DMS114 treated with DMSO at 0.1 percent for 48 hours (cell line): ENCODE results near the gene PUS7L.
"Not testable (repeated sequence)": the region's sequence is repeated elsewhere in the genome, so short reads cannot be mapped to it uniquely, and the experiment has no call there.

Source experiments
- DNase-seq: peaks from one replicate; lab custom pipeline; 2025; ENCODE audit not compliant: unreplicated experiment; lab: John Stamatoyannopoulos, UW

Gene PUS7L

GRCh38 chr12:43758728-43759563 lies at the start of gene PUS7L, which contains the start of gene IRAK4:
Gene PUS7L, minus strand, starts transcription at chr12:43758790. Its CDS starts 3,545 bp downstream, at chr12:43755245.
Gene IRAK4, plus strand, starts transcription at chr12:43758951. Its CDS starts 9,161 bp downstream, at chr12:43768112.
- DNase-seq: peak; percentile 96

GRCh38 chr12:43807386-43807785 lies 48.8 kb upstream of the PUS7L start:
- DNase-seq: no peak

- DNase-seq: no peak
Observed at GRCh38 chr12:43806737-43807072, 48.1 kb upstream of the PUS7L start.

- DNase-seq: peak; percentile 78
Observed at GRCh38 chr12:43805860-43806736, 47.5 kb upstream of the PUS7L start, which contains the start of gene TWF1. Gene TWF1, minus strand, starts transcription at chr12:43806317. Its CDS starts 72 bp downstream, at chr12:43806245.

GRCh38 chr12:43805149-43805859 lies 46.7 kb upstream of the PUS7L start:
- DNase-seq: peak; percentile 34

- DNase-seq: no peak
Observed at GRCh38 chr12:43797561-43798217, 39.1 kb upstream of the PUS7L start.

- DNase-seq: no peak
Observed at GRCh38 chr12:43795716-43796280, 37.2 kb upstream of the PUS7L start.

GRCh38 chr12:43789941-43790340 lies 31.4 kb upstream of the PUS7L start:
- no peak for DNase-seq

- no peak for DNase-seq
Observed at GRCh38 chr12:43786899-43787693, 28.5 kb upstream of the PUS7L start.

GRCh38 chr12:43776498-43776897 lies 17.9 kb upstream of the PUS7L start:
- DNase-seq: peak; percentile 57

- no peak for DNase-seq
Observed at GRCh38 chr12:43766291-43766690, 7.7 kb upstream of the PUS7L start.

GRCh38 chr12:43764528-43764927 lies 5.9 kb upstream of the PUS7L start:
- DNase-seq: no peak

- no peak for DNase-seq
Observed at GRCh38 chr12:43763769-43764168, 5.2 kb upstream of the PUS7L start.

GRCh38 chr12:43762596-43762995 lies 4.0 kb upstream of the PUS7L start:
- DNase-seq: no peak

- no peak for DNase-seq
Observed at GRCh38 chr12:43761500-43761899, 2.9 kb upstream of the PUS7L start.

- DNase-seq: no peak
Observed at GRCh38 chr12:43760396-43760795, 1.8 kb upstream of the PUS7L start.

GRCh38 chr12:43758247-43758727 lies 303 bp downstream of the PUS7L start:
- no peak for DNase-seq

- no peak for DNase-seq
Observed at GRCh38 chr12:43754015-43754414, 4.6 kb downstream of the PUS7L start.

- not testable (repeated sequence) for DNase-seq
Observed at GRCh38 chr12:43751360-43751759, 7.2 kb downstream of the PUS7L start.
